ENCODE measurements around the gene RASEF. TPM values are rescaled to one million over a fixed set of nuclear protein-coding genes. Genes with fewer than 3 reads are reported as not detected.

Gene RASEF
- total RNA-seq, 1 experiment from 2014 or later = 0.12 TPM

DNA sequence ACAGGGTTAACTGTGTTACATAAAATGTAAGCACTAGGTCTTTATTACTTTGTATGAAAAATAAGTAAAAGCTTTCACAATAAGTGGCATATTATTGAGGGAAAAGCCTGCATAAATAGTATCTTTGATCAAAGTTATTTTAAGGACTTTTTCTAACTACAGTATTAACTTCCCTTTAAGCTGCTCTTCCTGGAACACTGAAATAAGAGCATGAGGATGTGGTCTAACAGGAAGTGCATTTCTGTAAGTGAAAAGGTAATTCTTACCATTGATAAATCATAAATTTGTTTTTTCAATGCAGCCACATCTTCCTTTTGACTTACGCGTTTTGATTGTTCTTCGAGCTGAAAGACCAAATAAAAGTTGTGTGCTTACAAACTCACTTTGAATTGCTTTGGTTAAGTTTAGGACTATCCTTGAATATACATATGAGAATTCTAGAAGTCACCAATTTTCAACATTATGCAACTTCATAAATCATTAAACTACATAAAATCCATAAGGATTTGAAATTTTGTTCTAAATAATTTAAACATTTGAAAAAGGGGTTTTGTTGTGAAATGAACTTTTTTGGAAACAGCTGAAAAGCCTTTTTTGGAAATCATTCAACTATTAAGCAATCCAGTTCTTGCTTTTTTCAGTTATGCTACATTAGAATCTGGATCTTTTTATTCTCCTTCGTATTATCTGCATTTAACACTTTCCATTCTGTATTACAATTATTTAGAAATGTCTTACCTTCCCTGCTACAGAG lies 50.6 kb downstream of the RASEF start:
- ChIA-PET POLR2A (no interaction called here), CTCF (no interaction called here), RAD21 (ENCODE audit: low non-redundant PET in 1 of 2, low total read pairs in 2 of 2, uncharacterized antibody in 2 of 2, unreplicated experiment in 2 of 2) (no interaction called here)
- Histone ChIP-seq H3K4me1 (ENCODE audit: control insufficient read depth in 1 of 2, insufficient read depth in 2 of 2, low read length in 2 of 2) (no peaks in the 10 kb centered on the region), H3K9me3 (ENCODE audit: control insufficient read depth in 1 of 2, insufficient read depth in 1 of 2, low read depth in 1 of 2, low read length in 2 of 2) (no peaks in the 10 kb centered on the region), H3K27me3 (ENCODE audit: insufficient read depth, low read length) (no peaks in the 10 kb centered on the region), H3K4me3 (replicated peaks in 1 of 2; ENCODE audit: low read depth in 1 of 2, low read length in 2 of 2) (no peak overlapping the region), H3K27ac (ENCODE audit: low read depth, low read length) (no peak overlapping the region), H3K9ac (ENCODE audit: low read length) (no peak overlapping the region), H4K20me1 (ENCODE audit: insufficient read depth) (no peaks in the 10 kb centered on the region), H3K36me3 (ENCODE audit: control insufficient read depth in 1 of 2, insufficient read depth in 2 of 2, low read length in 2 of 2) (no peaks in the 10 kb centered on the region; a peak in 1 of 4 replicates), H3K4me2 (ENCODE audit: low read length) (no peak overlapping the region), H2AFZ (ENCODE audit: low read depth, low read length, poor library complexity, severe bottlenecking) (no peak overlapping the region), H3K79me2 (ENCODE audit: insufficient read depth, low read length) (no peaks in the 10 kb centered on the region), H3K9me2 (ENCODE audit: insufficient read depth) (no peaks in the 10 kb centered on the region)
- TF ChIP-seq, protein P1, sequence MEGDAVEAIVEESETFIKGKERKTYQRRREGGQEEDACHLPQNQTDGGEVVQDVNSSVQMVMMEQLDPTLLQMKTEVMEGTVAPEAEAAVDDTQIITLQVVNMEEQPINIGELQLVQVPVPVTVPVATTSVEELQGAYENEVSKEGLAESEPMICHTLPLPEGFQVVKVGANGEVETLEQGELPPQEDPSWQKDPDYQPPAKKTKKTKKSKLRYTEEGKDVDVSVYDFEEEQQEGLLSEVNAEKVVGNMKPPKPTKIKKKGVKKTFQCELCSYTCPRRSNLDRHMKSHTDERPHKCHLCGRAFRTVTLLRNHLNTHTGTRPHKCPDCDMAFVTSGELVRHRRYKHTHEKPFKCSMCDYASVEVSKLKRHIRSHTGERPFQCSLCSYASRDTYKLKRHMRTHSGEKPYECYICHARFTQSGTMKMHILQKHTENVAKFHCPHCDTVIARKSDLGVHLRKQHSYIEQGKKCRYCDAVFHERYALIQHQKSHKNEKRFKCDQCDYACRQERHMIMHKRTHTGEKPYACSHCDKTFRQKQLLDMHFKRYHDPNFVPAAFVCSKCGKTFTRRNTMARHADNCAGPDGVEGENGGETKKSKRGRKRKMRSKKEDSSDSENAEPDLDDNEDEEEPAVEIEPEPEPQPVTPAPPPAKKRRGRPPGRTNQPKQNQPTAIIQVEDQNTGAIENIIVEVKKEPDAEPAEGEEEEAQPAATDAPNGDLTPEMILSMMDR (IDR thresholded peaks at IDR 0.05 in 2 of 3, conservative IDR thresholded peaks at IDR 0.05 in 1 of 3; ENCODE audit: borderline replicate concordance in 1 of 3, insufficient read depth in 1 of 3, low read depth in 2 of 3, low read length in 2 of 3) = no peak
- TF ChIP-seq SP1 (IDR thresholded peaks at IDR 0.05; ENCODE audit: low read depth) (no peak), MAX (IDR thresholded peaks at IDR 0.05) (no peak), ELF1 (IDR thresholded peaks at IDR 0.05; ENCODE audit: borderline replicate concordance, low read depth) (no peak), YY1 (IDR thresholded peaks at IDR 0.05; ENCODE audit: extremely low read depth, insufficient replicate concordance, low read depth, low read length) (no peak), JUND (IDR thresholded peaks at IDR 0.05) (no peak), CEBPB (IDR thresholded peaks at IDR 0.05; ENCODE audit: low read depth) (no peak), TCF7L2 (IDR thresholded peaks at IDR 0.05; ENCODE audit: borderline replicate concordance, extremely low read depth, insufficient read depth, insufficient read length) (no peak), EZH2 (IDR thresholded peaks at IDR 0.05) (no peak), POLR2A (IDR thresholded peaks at IDR 0.05; ENCODE audit: borderline replicate concordance, extremely low read depth, insufficient read depth, insufficient read length) (no peak), EZH2phosphoT487 (IDR thresholded peaks at IDR 0.05; ENCODE audit: borderline replicate concordance) (no peak), SRF (IDR thresholded peaks at IDR 0.05; ENCODE audit: low read depth) (no peak), FOSL1 (IDR thresholded peaks at IDR 0.05; ENCODE audit: low read depth) (no peak), REST (IDR thresholded peaks at IDR 0.05; ENCODE audit: low read depth) (no peak), SIN3A (IDR thresholded peaks at IDR 0.05; ENCODE audit: low read depth) (no peak), EGR1 (IDR thresholded peaks at IDR 0.05; ENCODE audit: low read depth) (no peak)
- ATAC-seq = no peak
- intact Hi-C loops (cut with micrococcal nuclease) = loop anchor here (10.0 kb wide), 1 partner anchor 52 kb away; the partner anchor contains the start of gene RASEF
- BruUV-seq (replicated peaks) = no TSS peak
- no peak for DNase-seq (ENCODE audit: low read depth, low spot score)
